Measurements from ENCODE around the gene SOAT1.

- no peak for TF ChIP-seq CTCF (conservative IDR thresholded peaks at IDR 0.05)
- no peak for TF ChIP-seq EZH2 (IDR thresholded peaks at IDR 0.05; ENCODE audit: low read depth)
Observed at GRCh38 chr1:179380299-179380698, 86.7 kb downstream of the SOAT1 start.
